Left ventricle myocardium superior (tissue), 1 donor: Measurements from ENCODE around the gene ITPR2. TPM values are rescaled to one million over a fixed set of nuclear protein-coding genes. Genes with fewer than 3 reads are reported as not detected.
A peak's percentile ranks its signal among the peaks of the same experiment; 100 is the strongest.
"Not testable (repeated sequence)": the region's sequence is repeated elsewhere in the genome, so short reads cannot be mapped to it uniquely, and the experiment has no call there.

Experiments used
- ATAC-seq: fragments of 200-7000 bp; cut with Tn5 transposase; one replicate; pipeline ENCODE4 v1.9.1; 2020; ENCODE audit warnings: mild to moderate bottlenecking, moderate library complexity
- DNase-seq: peaks from one replicate; pipeline ENCODE4 v3.0.0-alpha.2; 2020
- intact Hi-C: fragments of 100-400 bp; cut with micrococcal nuclease; formaldehyde crosslinking; loops from one replicate; pipeline ENCODE4 v1.11.0; 2022
- total RNA-seq: library from RNA; stranded (reverse); fragmentation: NEBNext Ultra II Directional; extraction: Animal tissue kit (Norgen Biotek cat#: 25700); gene quantifications from one replicate; pipeline ENCODE4 v1.2.1, GENCODE V29; 2021
- donor health status: DM: no; HTN: yes; CAD: no; lungs with severe emphysema.

Gene ITPR2
- total RNA-seq, 1 donor from 2014 or later: 10.5 TPM

GRCh38 chr12:26331136-26331535 is 501.9 kb downstream of the ITPR2 start:
- ATAC-seq: no peak
- DNase-seq: no peak
- intact Hi-C loops: no loop called here

GRCh38 chr12:26327975-26328644 is 504.9 kb downstream of the ITPR2 start:
- no peak for DNase-seq
- no peak for ATAC-seq
- intact Hi-C loops: no loop called here

GRCh38 chr12:26323673-26324072 is 509.3 kb downstream of the ITPR2 start:
- intact Hi-C loops: no loop called here
- DNase-seq (no peak), ATAC-seq (no peak)

DNA sequence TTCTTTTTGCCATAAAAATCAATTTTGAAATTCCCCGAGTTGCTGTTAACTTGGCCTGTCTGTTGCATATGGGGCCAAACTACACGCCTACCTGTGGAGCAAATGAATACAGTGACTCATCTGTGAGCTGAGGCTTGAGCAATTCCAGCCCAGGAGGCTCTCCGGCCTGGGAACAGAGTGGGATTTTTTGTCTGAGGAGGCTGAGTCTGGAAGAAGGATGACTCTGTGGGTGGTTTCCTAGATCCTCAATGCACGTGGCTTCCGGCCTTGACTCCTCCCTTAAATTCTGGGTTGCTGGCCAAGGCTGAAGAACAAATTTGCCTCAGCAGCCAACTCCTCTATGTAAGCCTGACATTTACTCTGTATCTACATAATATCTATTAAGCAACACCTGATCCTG is 513.5 kb downstream of the ITPR2 start:
- intact Hi-C loops: no loop called here
- DNase-seq: peak; percentile 55

DNA sequence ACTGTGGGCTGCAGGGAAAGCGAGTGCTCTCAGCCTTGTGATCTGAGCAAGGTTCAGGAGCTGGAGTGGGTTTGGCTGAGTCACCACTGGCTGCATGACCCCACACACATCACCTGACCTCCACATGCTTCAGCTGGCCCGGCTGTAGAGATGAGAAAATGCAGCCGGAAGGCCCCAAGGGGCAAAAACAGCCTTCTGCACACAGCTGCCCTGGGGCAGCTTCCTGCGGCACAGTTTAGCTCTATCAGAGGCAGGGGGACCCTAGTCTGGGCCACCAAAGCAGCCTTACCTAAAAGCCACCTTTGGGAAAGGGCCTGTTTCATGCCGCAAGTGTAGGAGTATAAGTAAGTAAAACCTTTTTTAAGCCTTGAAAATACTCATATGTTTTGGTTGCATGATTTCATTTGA is 514.3 kb downstream of the ITPR2 start:
- peak; percentile 90 for ATAC-seq
- peak; percentile 68 for DNase-seq
- intact Hi-C loops: no loop called here

More for the DNA sequence above, 513.5 kb downstream of the ITPR2 start:
- ATAC-seq: peak; percentile 96

DNA sequence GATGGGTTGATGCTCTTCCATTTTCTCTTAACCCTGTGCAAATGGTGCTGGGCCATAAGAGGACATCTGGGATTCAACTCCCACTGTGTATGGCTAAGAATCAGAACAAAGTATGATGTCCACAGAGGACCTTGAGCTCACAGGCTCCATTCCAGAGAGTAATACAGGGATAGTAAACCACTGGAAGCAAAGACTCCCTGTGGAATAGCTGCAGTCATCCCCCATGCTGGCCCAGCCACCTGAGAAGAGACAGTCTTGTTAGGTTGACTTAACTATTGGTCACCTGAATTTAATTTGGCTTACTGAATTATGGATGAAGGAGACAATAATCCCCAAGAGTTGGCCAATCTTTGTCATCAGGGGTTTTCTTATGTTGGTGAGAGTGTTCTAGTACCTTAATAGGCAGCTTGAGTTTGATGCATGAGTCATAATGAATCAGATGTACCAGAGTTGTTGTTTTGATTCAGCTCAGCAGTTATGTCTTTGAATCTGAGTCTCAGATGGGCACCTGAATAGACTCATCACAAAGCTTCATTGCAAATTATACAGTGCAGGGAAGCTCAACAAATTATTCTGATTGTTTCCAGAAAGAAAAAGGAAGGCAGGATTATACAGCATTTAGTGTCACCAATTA is 514.9 kb downstream of the ITPR2 start:
- no peak for DNase-seq
- intact Hi-C loops: no loop called here
- ATAC-seq: no peak

DNA sequence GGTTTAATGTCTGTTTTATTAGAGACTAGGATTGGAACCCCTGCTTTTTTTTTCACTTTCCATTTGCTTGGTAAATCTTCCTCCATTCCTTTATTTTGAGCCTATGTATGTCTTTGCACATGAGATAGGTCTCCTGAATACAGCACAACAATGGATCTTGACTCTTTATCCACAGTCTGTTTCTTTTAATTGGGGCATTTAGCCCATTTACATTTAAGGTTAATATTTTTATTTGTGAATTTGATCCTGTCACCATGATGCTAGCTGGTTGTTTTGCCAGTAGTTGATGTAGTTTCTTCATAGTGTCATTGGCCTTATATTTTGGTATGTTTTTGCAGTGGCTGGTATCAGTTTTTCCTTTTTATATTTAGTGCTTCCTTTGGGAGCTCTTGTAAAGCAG is 518.9 kb downstream of the ITPR2 start:
- intact Hi-C loops, DNase-seq, ATAC-seq: not testable (repeated sequence)

- intact Hi-C loops, DNase-seq, ATAC-seq: not testable (repeated sequence)
These were observed 522.5 kb downstream of the ITPR2 start for GRCh38 chr12:26310489-26310888.

- intact Hi-C loops: no loop called here
These were observed 523.4 kb downstream of the ITPR2 start for GRCh38 chr12:26309634-26310033.

DNA sequence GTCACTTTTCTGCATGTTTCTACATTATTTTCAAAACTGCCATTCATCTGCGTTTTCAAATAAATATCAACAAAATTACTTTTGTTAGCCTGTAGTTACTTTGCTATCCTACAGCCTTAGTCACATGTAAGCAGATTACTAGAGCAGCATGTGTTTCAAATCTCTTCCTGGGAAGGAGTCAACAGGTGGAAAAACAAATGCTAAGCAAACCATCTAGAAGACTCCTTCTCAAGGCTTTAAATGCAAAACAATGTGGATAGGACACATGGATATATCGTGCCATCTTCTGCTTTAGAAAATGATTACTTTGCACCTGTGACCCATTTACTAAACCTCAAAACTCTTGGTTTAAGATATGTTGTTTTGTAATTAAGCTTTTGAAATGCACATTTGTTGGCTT is 528.7 kb downstream of the ITPR2 start:
- intact Hi-C loops: no loop called here
- ATAC-seq (no peak), DNase-seq (no peak)

More at GRCh38 chr12:26309634-26310033, 523.4 kb downstream of the ITPR2 start:
- DNase-seq: no peak
- no peak for ATAC-seq

GRCh38 chr12:26303418-26303817 is 529.6 kb downstream of the ITPR2 start:
- ATAC-seq (no peak), DNase-seq (no peak)
- intact Hi-C loops: no loop called here

GRCh38 chr12:26302776-26303175 is 530.2 kb downstream of the ITPR2 start:
- DNase-seq (no peak), ATAC-seq (no peak)
- intact Hi-C loops: no loop called here

GRCh38 chr12:26299751-26300150 is 533.2 kb downstream of the ITPR2 start:
- intact Hi-C loops: no loop called here
- ATAC-seq: no peak
- no peak for DNase-seq

DNA sequence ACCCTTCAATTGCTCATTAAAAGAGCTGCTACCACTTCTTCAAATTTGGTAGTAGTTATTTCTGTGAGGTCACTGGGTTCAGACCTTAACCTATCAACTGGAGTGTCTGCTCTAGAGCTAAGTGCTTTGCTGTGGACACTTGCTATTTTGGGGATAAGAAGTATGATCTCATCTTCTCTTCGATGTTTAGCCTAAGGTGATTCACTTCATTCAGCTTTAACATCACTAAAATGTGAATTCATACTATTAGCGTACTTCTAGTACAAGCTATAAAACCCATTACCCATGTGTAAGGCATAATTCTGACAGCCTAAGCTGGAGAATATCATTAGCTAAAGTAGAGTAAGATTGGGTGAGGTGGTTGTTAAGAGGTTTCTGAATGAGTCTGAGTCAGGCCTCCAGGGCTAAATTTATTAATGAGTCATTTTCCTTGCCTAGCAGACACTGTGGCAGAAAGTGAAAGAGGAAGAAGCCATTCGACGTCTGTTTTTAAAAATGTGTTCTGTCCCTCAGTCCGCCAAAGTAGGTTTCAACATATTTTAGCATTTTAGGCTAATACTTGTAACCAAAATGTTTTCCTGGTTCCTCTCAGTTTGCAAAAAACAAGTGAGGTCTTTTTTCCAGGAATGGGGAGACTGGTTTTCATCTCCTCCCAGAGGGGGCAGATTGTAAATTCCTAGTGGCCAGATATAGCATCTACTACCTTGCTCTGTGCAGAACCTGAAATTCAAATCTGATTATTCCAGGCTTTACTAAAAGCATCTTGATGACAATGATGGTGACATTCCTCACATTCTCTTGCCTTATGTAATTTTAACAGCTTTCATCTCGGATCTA is 534.0 kb downstream of the ITPR2 start:
- ATAC-seq: peak; percentile 98
- DNase-seq: no peak
- intact Hi-C loops: no loop called here

GRCh38 chr12:26297396-26298070 is 535.5 kb downstream of the ITPR2 start:
- no peak for DNase-seq
- intact Hi-C loops: no loop called here
- ATAC-seq: no peak

DNA sequence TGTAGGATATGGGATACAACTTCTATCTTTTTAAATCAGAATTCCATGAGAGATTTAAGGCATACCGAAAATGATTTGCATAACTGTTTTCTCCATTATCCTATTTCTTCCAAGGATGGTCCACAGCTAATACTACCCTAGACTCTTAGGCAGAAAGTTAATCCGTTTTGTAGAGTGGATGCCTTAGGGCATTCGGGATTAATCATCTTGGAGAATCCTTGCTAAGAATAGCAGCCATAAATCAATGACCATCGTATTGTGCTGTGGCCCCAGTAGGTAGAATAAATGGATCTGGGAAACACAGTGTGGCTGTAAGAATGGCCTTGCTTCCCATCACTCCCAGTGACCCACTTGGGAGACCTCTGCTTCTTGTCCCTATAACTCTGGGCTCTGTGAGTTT is 538.0 kb downstream of the ITPR2 start:
- ATAC-seq: no peak
- intact Hi-C loops: no loop called here
- no peak for DNase-seq

GRCh38 chr12:26293612-26294011 is 539.4 kb downstream of the ITPR2 start:
- no peak for ATAC-seq
- DNase-seq: no peak
- intact Hi-C loops: no loop called here

DNA sequence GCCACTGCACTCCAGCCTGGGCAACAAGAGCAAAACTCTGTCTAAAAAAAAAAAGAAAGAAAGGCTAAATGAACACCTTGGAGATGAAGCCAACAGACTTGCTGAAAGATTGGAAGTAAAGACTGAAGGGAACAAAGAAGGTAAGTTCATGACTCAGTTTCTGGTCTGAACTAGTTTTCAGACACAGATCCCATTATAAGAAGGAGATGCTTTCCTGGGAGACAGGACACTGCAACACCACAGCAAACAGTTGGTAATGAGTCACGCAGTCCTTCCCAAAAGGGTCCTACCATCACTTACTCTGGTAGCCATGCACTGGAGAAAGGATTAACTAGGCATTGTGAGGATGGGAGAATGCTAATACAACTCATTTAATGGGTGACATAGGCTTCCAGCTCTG is 540.4 kb downstream of the ITPR2 start:
- ATAC-seq: no peak
- intact Hi-C loops: no loop called here
- DNase-seq: no peak

GRCh38 chr12:26290565-26290964 is 542.4 kb downstream of the ITPR2 start:
- DNase-seq (no peak), ATAC-seq (no peak)
- intact Hi-C loops: no loop called here
